Mesothelial cell of epicardium (in vitro differentiated cells): ENCODE data around the gene CLDN15. TPM values are rescaled to one million over a fixed set of nuclear protein-coding genes. Genes with fewer than 3 reads are reported as not detected.

ENCODE experiments used
- DNase-seq, 2 experiments: peaks; one replicate each; pipeline ENCODE4 v3.0.0; 2021; ENCODE audit warnings: low spot score in 2 of 2; ENCODE audit not compliant: unreplicated experiment in 2 of 2
- H3K27ac Mint-ChIP-seq: 2 replicates; pipeline ENCODE4 v1.8.0; 2021; ENCODE audit warnings: mixed read lengths
- H3K27me3 Mint-ChIP-seq: 2 replicates; pipeline ENCODE4 v1.8.0; 2021; ENCODE audit warnings: low read depth, mixed read lengths
- H3K36me3 Mint-ChIP-seq: 2 replicates; pipeline ENCODE4 v1.8.0; 2021; ENCODE audit warnings: mixed read lengths
- H3K4me1 Mint-ChIP-seq: 2 replicates; pipeline ENCODE4 v1.8.0; 2021; ENCODE audit warnings: mixed read lengths
- H3K4me3 Mint-ChIP-seq: 2 replicates; pipeline ENCODE4 v1.8.0; 2021; ENCODE audit warnings: mild to moderate bottlenecking, moderate library complexity, mixed read lengths
- H3K9me3 Mint-ChIP-seq: 2 replicates; pipeline ENCODE4 v1.8.0; 2021; ENCODE audit warnings: mixed read lengths
- total RNA-seq: library from RNA; stranded (reverse); gene quantifications from 3 replicates; pipeline ENCODE4 v1.2.1, GENCODE V29; 2021
- TF ChIP-seq, protein P1 (sequence below): fragments of 200-600 bp; sonication (generic); IDR thresholded peaks from one replicate; pipeline ENCODE4 v1.5.0; 2021; ENCODE audit warnings: antibody characterized with exemption; ENCODE audit not compliant: unreplicated experiment

The CLDN15 gene
- total RNA-seq, 1 donor from 2014 or later, result 19.5 TPM

DNA sequence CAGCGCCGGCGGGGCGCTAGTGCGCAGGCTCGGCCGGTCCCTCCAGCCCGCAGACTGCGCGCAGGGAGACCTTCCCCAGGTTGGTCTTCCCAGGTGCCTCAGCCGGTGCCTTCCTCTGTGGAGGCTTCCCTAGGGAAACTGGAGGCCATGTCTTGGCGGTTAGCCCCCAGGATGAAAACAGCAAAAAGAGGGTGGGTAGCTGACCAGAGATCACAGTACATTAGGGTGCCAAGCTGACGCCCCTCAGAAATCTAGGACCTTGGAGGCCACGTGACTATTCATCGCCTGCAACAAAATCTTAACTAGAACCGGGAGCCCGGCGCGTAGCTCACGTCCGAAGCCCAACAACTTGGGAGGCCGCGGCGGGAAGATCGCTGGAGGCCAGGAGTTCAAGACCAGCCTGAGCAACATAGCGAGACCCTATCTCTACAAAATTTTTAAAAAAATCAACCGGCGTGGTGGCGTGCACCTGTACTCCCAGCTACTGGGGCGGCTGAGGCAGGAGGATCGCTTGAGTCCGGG lies 7.6 kb upstream of the CLDN15 start:
- H3K36me3 Mint-ChIP-seq, result peaks cover 10% of the 10 kb centered on the region
- no peaks in the 10 kb centered on the region for H3K9me3 Mint-ChIP-seq
- TF ChIP-seq, protein P1, sequence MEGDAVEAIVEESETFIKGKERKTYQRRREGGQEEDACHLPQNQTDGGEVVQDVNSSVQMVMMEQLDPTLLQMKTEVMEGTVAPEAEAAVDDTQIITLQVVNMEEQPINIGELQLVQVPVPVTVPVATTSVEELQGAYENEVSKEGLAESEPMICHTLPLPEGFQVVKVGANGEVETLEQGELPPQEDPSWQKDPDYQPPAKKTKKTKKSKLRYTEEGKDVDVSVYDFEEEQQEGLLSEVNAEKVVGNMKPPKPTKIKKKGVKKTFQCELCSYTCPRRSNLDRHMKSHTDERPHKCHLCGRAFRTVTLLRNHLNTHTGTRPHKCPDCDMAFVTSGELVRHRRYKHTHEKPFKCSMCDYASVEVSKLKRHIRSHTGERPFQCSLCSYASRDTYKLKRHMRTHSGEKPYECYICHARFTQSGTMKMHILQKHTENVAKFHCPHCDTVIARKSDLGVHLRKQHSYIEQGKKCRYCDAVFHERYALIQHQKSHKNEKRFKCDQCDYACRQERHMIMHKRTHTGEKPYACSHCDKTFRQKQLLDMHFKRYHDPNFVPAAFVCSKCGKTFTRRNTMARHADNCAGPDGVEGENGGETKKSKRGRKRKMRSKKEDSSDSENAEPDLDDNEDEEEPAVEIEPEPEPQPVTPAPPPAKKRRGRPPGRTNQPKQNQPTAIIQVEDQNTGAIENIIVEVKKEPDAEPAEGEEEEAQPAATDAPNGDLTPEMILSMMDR, result no peak
- no peaks in the 10 kb centered on the region for H3K27me3 Mint-ChIP-seq
- H3K4me1 Mint-ChIP-seq, result peaks cover 22% of the 10 kb centered on the region
- peak overlapping the region; percentile 98 for H3K27ac Mint-ChIP-seq
- H3K4me3 Mint-ChIP-seq, result peak overlapping the region; percentile 98
- no peak for DNase-seq

DNA sequence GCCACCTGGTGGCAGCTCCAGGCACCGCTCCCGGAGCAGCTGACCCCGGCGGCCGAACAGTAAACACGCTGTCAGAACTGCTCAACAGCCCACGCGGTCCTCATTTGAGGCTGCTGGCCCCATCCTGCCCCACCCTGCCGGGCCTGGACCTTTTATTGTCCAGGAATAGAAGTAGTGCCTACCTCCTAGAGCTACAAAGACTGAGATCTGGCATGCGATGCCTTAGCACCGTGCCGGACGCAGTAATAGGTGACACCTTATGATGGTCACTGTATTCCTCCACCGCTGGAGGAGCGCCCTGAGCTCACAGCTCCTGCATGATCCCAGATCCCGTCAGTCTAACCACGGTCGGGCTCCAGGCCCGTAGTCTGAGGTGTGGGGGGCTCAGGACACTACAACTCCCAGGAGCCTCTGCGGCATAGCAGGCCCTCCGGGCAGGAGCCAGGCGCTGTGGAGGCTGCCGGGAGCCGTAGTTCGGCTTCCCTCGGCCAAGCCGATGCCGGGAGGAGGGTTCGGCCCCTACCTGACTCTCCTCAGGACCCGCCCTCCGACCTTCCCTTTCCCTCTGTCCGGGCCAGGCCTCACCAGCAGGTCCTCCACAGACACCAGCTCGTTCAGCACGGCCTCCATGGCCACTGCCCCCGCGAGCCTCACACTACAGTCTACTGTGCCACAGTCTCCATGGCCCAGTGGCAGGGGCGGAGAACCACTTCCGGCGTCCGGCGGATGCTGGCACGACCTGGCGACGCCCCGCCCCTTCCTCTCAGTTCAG lies 7.0 kb upstream of the CLDN15 start, which contains the start of gene FIS1:
TSS of gene FIS1 (minus strand) at position 707 of the 772 bp plus-strand sequence. CDS start at position 630, 77 bp downstream.
- no peaks in the 10 kb centered on the region for H3K27me3 Mint-ChIP-seq
- H3K9me3 Mint-ChIP-seq, result no peaks in the 10 kb centered on the region
- H3K4me1 Mint-ChIP-seq, result peaks cover 20% of the 10 kb centered on the region
- TF ChIP-seq, protein P1, result peak; percentile 86
- peak; percentile 92 to 94 for DNase-seq
- H3K27ac Mint-ChIP-seq, result peak within 1 kb of the TSS; percentile 98
- peak within 1 kb of the TSS; percentile 98 for H3K4me3 Mint-ChIP-seq
- H3K36me3 Mint-ChIP-seq, result peaks cover 8% of the 10 kb centered on the region

DNA sequence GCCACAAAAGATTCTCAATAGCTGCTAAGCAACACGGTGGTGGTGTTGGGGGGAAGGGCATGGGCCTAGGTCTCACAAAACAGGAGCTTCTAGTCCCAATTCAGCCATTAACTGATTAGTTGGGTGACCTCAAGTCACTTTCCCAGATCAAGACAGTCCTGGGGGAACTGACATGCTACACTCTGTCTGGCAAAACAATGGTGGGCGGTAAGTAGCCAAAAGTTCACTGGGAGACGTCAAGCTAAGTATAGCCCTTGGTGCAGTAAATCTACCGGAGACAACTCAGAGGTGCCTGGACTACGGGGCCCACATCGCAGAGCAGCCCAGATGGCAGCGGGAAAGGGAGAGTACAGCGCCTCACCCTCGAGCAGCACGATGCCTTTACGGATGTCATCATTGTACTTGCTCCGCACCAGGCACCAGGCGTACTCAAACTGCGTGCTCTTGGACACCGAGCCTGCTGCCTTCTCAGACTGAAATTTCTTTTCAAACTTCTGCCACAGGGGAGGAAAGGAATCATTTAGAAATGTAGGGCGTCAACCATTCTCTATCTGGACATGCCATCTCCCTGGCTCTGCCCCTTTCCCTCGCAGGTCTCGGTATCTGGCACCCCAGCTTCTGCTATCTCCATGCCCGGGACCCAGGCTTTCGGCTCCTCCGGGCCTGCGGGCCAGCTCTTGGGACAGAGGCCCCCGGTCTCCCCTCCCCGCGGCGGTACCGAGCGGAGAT lies 6.2 kb upstream of the CLDN15 start:
- TF ChIP-seq, protein P1, result no peak
- Mint-ChIP-seq H3K27me3 (no peaks in the 10 kb centered on the region), H3K27ac (peak overlapping the region; percentile 98), H3K4me1 (peaks cover 26% of the 10 kb centered on the region), H3K9me3 (no peaks in the 10 kb centered on the region), H3K36me3 (peaks cover 8% of the 10 kb centered on the region), H3K4me3 (peak overlapping the region; percentile 98)
- DNase-seq, result peak in 1 of 2 experiments; percentile 64

DNA sequence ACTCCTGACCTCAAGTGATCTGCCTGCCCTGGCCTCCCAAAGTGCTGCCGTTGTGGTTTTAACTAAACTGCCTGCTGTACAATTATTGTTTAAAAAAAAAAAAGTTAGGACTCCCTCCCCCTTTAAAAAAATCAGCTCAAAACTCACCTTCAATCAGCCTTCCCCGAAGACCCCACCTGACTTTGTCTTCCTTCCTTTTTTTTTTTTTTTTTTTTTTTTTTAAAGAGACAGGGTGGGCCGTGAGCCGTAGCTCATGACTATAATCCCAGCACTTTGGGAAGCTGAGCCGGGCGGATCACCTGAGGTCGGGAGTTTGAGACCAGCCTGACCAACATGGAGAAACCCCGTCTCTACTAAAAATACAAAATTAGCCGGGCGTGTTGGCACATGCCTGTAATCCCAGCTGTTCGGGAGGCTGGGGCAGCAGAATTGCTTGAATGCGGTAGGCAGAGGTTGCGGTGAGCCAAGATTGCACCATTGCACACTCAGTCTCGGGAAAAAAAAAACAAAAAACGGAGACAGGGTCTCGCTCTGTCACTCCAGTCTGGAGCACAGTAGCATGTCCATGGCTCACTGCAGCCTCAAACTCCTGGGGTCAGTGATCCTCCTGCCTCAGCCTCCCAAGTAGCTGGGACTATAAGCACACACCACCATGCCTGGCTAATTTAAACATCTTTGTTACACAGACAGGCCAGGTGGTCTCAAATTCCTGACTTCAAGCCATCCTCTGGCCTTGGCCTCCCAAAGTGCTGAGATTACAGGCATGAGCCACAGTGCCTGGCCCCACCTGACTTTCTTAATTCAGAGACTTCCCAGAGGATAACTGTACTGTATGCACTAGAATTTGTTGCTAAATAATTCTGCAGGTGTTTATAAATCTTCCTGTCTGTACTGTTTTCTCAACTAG lies 4.1 kb upstream of the CLDN15 start:
- H3K9me3 Mint-ChIP-seq, result no peaks in the 10 kb centered on the region
- H3K27me3 Mint-ChIP-seq, result no peaks in the 10 kb centered on the region
- TF ChIP-seq, protein P1, result no peak
- H3K27ac Mint-ChIP-seq, result peak overlapping the region; percentile 43
- peaks cover 36% of the 10 kb centered on the region for H3K4me1 Mint-ChIP-seq
- no peak for DNase-seq
- H3K4me3 Mint-ChIP-seq, result no peak overlapping the region
- peaks cover 4% of the 10 kb centered on the region for H3K36me3 Mint-ChIP-seq

DNA sequence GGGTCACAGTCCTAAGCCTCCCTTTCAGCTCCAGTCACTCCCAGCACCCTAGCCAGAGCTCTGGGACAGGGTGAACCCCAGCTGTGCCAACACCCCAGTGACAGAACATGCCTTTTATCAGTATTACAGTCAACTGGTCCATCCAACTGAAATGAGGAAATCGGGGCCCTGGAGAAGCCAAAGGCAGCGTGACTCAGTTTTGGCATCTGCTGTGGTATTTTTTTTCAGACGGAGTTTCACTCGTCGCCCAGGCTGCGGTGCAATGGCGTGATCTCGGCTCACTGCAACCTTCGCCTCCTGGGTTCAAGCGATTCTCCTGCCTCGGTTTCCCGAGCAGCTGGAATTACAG lies 3.4 kb upstream of the CLDN15 start:
- Mint-ChIP-seq H3K4me1 (peaks cover 36% of the 10 kb centered on the region), H3K36me3 (peaks cover 4% of the 10 kb centered on the region), H3K27me3 (no peaks in the 10 kb centered on the region), H3K9me3 (no peaks in the 10 kb centered on the region), H3K27ac (peak overlapping the region; percentile 98), H3K4me3 (no peak overlapping the region)
- TF ChIP-seq, protein P1, result no peak
- DNase-seq, result no peak
